Epidermal melanocyte (primary cell): ENCODE results near the gene MAP10.
A peak's percentile ranks its signal among the peaks of the same experiment; 100 is the strongest.

ENCODE experiments used
- DNase-seq: peaks from one replicate; pipeline ENCODE4 v3.0.0; 2011; ENCODE audit warnings: low spot score; ENCODE audit not compliant: insufficient read length

MAP10 gene

GRCh38 chr1:232797856-232798510 is 7.2 kb upstream of the MAP10 start:
- no peak for DNase-seq

- no peak for DNase-seq
These were observed 6.3 kb upstream of the MAP10 start for GRCh38 chr1:232798920-232799319.

- DNase-seq: no peak
These were observed 932 bp downstream of the MAP10 start for GRCh38 chr1:232806186-232806510.

- no peak for DNase-seq
These were observed 5.6 kb downstream of the MAP10 start for GRCh38 chr1:232810856-232811255.

GRCh38 chr1:232812560-232812959 is 7.3 kb downstream of the MAP10 start:
- no peak for DNase-seq

GRCh38 chr1:232813097-232813496 is 7.9 kb downstream of the MAP10 start:
- DNase-seq: no peak

- no peak for DNase-seq
These were observed 8.5 kb downstream of the MAP10 start for GRCh38 chr1:232813760-232814159.

- DNase-seq: no peak
These were observed 11.1 kb downstream of the MAP10 start for GRCh38 chr1:232816324-232816723.

- DNase-seq: no peak
These were observed 12.8 kb downstream of the MAP10 start for GRCh38 chr1:232818040-232818439.

GRCh38 chr1:232820431-232820830 is 15.2 kb downstream of the MAP10 start:
- no peak for DNase-seq

GRCh38 chr1:232822530-232822929 is 17.3 kb downstream of the MAP10 start:
- DNase-seq: no peak

- DNase-seq: no peak
These were observed 21.1 kb downstream of the MAP10 start for GRCh38 chr1:232826318-232826717.

GRCh38 chr1:232830661-232831060 is 25.4 kb downstream of the MAP10 start:
- no peak for DNase-seq

GRCh38 chr1:232831895-232832294 is 26.7 kb downstream of the MAP10 start:
- no peak for DNase-seq

- DNase-seq: no peak
These were observed 28.9 kb downstream of the MAP10 start for GRCh38 chr1:232834066-232834465.

- no peak for DNase-seq
These were observed 29.9 kb downstream of the MAP10 start for GRCh38 chr1:232835166-232835565.

GRCh38 chr1:232837087-232837486 is 31.9 kb downstream of the MAP10 start:
- no peak for DNase-seq

GRCh38 chr1:232841823-232842565 is 36.8 kb downstream of the MAP10 start:
- DNase-seq: no peak

- no peak for DNase-seq
These were observed 39.6 kb downstream of the MAP10 start for GRCh38 chr1:232844791-232845190.

GRCh38 chr1:232845406-232845955 is 40.3 kb downstream of the MAP10 start:
- no peak for DNase-seq

GRCh38 chr1:232851532-232851931 is 46.3 kb downstream of the MAP10 start:
- no peak for DNase-seq

- peak; percentile 58 for DNase-seq
These were observed 49.0 kb downstream of the MAP10 start for GRCh38 chr1:232853994-232854797.
